ENCODE measurements around the gene KSR1. TPM values are rescaled to one million over a fixed set of nuclear protein-coding genes. Genes with fewer than 3 reads are reported as not detected.
A peak's percentile ranks its signal among the peaks of the same experiment; 100 is the strongest.
"Not testable (repeated sequence)": the region's sequence is repeated elsewhere in the genome, so short reads cannot be mapped to it uniquely, and the experiment has no call there.

KSR1 gene
- total and polyA plus RNA-seq, 2 donors (not counting 1 experiment from before 2014, with no cell fraction given): 5.3 to 10.1 TPM

DNA sequence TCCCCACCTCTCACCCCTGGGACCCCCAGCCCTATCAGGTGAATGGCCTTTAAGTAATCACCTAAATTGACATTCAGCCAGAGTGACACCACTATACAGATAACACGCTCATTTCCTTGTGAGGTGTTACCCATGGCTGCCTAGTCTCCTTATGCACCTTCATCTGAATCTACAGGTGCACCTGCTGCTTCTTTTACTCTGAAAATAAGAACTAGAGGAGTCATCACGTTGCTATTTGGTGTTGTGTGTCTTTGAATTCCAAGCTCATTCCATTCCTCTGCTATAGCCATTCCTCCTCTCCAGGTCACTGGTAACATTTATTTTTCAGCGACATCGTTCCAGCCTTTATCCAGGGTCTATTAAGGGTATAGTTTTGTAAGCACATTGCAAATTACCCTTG lies 184.5 kb downstream of the KSR1 start:
- no peak for DNase-seq (ENCODE audit: low read depth in 2 of 2)
- Histone ChIP-seq H3K36me3 (ENCODE audit: control insufficient read depth, insufficient read depth, low read length) (no peaks in the 10 kb centered on the region), H3K9me3 (ENCODE audit: control insufficient read depth, insufficient read depth, low read depth, low read length) (no peaks in the 10 kb centered on the region), H2AFZ (ENCODE audit: low read length) (no peak overlapping the region), H3K27ac (ENCODE audit: insufficient read depth, low read length) (no peak overlapping the region), H3K27me3 (ENCODE audit: control insufficient read depth, insufficient read depth, low read length) (no peaks in the 10 kb centered on the region), H3K4me1 (ENCODE audit: control insufficient read depth, extremely low read depth, insufficient read depth, low read length) (no peaks in the 10 kb centered on the region), H3K4me3 (replicated peaks in 1 of 4; ENCODE audit: control extremely low read depth in 1 of 4, insufficient read depth in 1 of 4, low read depth in 3 of 4, low read length in 4 of 4) (no peak overlapping the region), H3K9ac (ENCODE audit: insufficient read depth, low read length) (no peak overlapping the region), H3K79me2 (ENCODE audit: control insufficient read depth, insufficient read depth, low read length) (no peaks in the 10 kb centered on the region), H3K4me2 (ENCODE audit: extremely low read depth, insufficient read depth, low read length) (no peak overlapping the region), H4K20me1 (ENCODE audit: control insufficient read depth, extremely low read depth, insufficient read depth, low read length) (no peaks in the 10 kb centered on the region)
- TF ChIP-seq, protein P1, sequence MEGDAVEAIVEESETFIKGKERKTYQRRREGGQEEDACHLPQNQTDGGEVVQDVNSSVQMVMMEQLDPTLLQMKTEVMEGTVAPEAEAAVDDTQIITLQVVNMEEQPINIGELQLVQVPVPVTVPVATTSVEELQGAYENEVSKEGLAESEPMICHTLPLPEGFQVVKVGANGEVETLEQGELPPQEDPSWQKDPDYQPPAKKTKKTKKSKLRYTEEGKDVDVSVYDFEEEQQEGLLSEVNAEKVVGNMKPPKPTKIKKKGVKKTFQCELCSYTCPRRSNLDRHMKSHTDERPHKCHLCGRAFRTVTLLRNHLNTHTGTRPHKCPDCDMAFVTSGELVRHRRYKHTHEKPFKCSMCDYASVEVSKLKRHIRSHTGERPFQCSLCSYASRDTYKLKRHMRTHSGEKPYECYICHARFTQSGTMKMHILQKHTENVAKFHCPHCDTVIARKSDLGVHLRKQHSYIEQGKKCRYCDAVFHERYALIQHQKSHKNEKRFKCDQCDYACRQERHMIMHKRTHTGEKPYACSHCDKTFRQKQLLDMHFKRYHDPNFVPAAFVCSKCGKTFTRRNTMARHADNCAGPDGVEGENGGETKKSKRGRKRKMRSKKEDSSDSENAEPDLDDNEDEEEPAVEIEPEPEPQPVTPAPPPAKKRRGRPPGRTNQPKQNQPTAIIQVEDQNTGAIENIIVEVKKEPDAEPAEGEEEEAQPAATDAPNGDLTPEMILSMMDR (conservative IDR thresholded peaks at IDR 0.05 in 1 of 2, IDR thresholded peaks at IDR 0.05 in 1 of 2; ENCODE audit: low read depth in 1 of 2, low read length in 2 of 2): no peak
- TF ChIP-seq EZH2 (IDR thresholded peaks at IDR 0.05; ENCODE audit: low read length, missing control alignments): no peak

DNA sequence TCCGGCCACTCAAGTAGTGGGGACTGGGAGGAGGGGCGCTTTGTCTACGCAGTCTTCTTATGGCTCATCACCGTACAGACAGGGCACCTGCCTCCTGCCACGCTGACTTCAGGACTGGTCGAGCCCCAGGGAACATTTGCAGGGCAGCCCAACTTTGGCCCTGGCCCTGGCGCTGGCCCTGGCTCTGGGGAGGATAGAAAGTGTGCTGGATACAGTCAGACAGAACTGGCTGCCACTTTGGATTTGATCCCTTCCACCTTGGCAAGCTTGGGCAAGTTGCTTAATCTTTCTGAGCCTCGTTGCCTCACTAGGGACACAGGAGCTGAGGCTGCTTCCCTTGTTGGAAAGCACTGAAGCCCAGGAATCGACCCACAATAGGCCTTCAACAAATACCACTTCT lies 188.3 kb downstream of the KSR1 start:
- Histone ChIP-seq H4K20me1 (ENCODE audit: control insufficient read depth, extremely low read depth, insufficient read depth, low read length) (no peaks in the 10 kb centered on the region), H3K9ac (ENCODE audit: insufficient read depth, low read length) (no peak overlapping the region), H2AFZ (ENCODE audit: low read length) (no peak overlapping the region), H3K4me3 (replicated peaks in 1 of 4; ENCODE audit: control extremely low read depth in 1 of 4, insufficient read depth in 1 of 4, low read depth in 3 of 4, low read length in 4 of 4) (no peak overlapping the region), H3K79me2 (ENCODE audit: control insufficient read depth, insufficient read depth, low read length) (no peaks in the 10 kb centered on the region), H3K9me3 (ENCODE audit: control insufficient read depth, insufficient read depth, low read depth, low read length) (no peaks in the 10 kb centered on the region), H3K4me2 (ENCODE audit: extremely low read depth, insufficient read depth, low read length) (no peak overlapping the region), H3K4me1 (ENCODE audit: control insufficient read depth, extremely low read depth, insufficient read depth, low read length) (no peaks in the 10 kb centered on the region), H3K27ac (ENCODE audit: insufficient read depth, low read length) (no peak overlapping the region), H3K27me3 (ENCODE audit: control insufficient read depth, insufficient read depth, low read length) (no peaks in the 10 kb centered on the region), H3K36me3 (ENCODE audit: control insufficient read depth, insufficient read depth, low read length) (no peaks in the 10 kb centered on the region)
- TF ChIP-seq EZH2 (IDR thresholded peaks at IDR 0.05; ENCODE audit: low read length, missing control alignments): no peak
- TF ChIP-seq, protein P1 (conservative IDR thresholded peaks at IDR 0.05 in 1 of 2, IDR thresholded peaks at IDR 0.05 in 1 of 2; ENCODE audit: low read depth in 1 of 2, low read length in 2 of 2): no peak
- DNase-seq (ENCODE audit: low read depth in 2 of 2): peak in 1 of 2 donors; percentile 5

DNA sequence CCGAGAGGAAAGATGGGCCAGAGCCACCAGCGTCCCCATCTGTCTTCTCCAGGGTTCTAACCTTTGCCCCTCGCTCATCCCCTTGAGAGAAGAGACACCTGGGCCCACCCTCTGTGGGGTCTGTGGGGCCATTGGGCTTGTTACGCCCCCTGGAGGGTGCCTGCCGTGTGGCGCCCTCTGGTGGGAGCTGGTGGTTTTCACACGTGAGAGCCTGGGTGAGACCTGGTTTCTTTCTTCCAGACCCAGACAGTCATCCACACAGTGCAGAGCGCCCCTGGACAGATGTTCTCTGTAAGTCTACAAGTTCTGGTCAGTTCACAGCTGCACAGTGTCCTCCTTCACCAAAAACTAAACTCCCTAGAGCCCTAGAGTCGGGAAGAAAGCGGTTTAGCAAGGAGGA lies 189.4 kb downstream of the KSR1 start:
- not testable (repeated sequence) for H3K36me3 ChIP-seq (ENCODE audit: control insufficient read depth, insufficient read depth, low read length); H3K79me2 ChIP-seq (ENCODE audit: control insufficient read depth, insufficient read depth, low read length); DNase-seq (ENCODE audit: low read depth in 2 of 2); H3K4me2 ChIP-seq (ENCODE audit: extremely low read depth, insufficient read depth, low read length); H3K4me3 ChIP-seq (replicated peaks in 1 of 4; ENCODE audit: control extremely low read depth in 1 of 4, insufficient read depth in 1 of 4, low read depth in 3 of 4, low read length in 4 of 4); H3K4me1 ChIP-seq (ENCODE audit: control insufficient read depth, extremely low read depth, insufficient read depth, low read length); H4K20me1 ChIP-seq (ENCODE audit: control insufficient read depth, extremely low read depth, insufficient read depth, low read length); H3K27me3 ChIP-seq (ENCODE audit: control insufficient read depth, insufficient read depth, low read length); H3K27ac ChIP-seq (ENCODE audit: insufficient read depth, low read length); H3K9me3 ChIP-seq (ENCODE audit: control insufficient read depth, insufficient read depth, low read depth, low read length); H3K9ac ChIP-seq (ENCODE audit: insufficient read depth, low read length); H2AFZ ChIP-seq (ENCODE audit: low read length)
